Omental fat pad (tissue), 4 donors: Measurements from ENCODE around the gene ELMO2. TPM values are rescaled to one million over a fixed set of nuclear protein-coding genes. Genes with fewer than 3 reads are reported as not detected.

Experiments used
- ATAC-seq: fragments of 150-250 bp; one replicate; pipeline ENCODE4 v1.9.1; 2016; ENCODE audit warnings: mild to moderate bottlenecking, moderate library complexity; ENCODE audit not compliant: low FRiP score
- DNase-seq: peaks from one replicate; pipeline ENCODE4 v3.0.0-alpha.2; 2019; ENCODE audit warnings: low spot score
- total RNA-seq, 4 donors: library from RNA; depleted of rRNA; stranded (reverse); fragments of >200 nt; gene quantifications; one replicate each; pipeline ENCODE4 v1.1.0, GENCODE V29; 2016
- TF ChIP-seq, protein P1 (sequence below), 3 donors: fragments of 450-650 bp; IDR thresholded peaks; one replicate each; pipeline ENCODE4 v1.5.1; 2016 to 2017; ENCODE audit warnings: antibody characterized with exemption in 3 of 3, mild to moderate bottlenecking in 3 of 3, moderate library complexity in 2 of 3

Gene ELMO2
- total RNA-seq, 4 donors from 2014 or later, result 30.7 to 57.6 (median 47.4) TPM

GRCh38 chr20:46316984-46317684 is 89.3 kb downstream of the ELMO2 start:
- ATAC-seq (no peak), DNase-seq (no peak)
- TF ChIP-seq, protein P1, sequence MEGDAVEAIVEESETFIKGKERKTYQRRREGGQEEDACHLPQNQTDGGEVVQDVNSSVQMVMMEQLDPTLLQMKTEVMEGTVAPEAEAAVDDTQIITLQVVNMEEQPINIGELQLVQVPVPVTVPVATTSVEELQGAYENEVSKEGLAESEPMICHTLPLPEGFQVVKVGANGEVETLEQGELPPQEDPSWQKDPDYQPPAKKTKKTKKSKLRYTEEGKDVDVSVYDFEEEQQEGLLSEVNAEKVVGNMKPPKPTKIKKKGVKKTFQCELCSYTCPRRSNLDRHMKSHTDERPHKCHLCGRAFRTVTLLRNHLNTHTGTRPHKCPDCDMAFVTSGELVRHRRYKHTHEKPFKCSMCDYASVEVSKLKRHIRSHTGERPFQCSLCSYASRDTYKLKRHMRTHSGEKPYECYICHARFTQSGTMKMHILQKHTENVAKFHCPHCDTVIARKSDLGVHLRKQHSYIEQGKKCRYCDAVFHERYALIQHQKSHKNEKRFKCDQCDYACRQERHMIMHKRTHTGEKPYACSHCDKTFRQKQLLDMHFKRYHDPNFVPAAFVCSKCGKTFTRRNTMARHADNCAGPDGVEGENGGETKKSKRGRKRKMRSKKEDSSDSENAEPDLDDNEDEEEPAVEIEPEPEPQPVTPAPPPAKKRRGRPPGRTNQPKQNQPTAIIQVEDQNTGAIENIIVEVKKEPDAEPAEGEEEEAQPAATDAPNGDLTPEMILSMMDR (IDR thresholded peaks at IDR 0.05), result no peak

Other genes with a start within 250 kb of the ELMO2 start
- gene CDH22, start 98.1 kb downstream of the ELMO2 start, total RNA-seq, result under 1 TPM; 0.24 to 0.46 (median 0.31) TPM
- 1 to 10 TPM; 1.2 to 7.3 (median 2.4) TPM for gene ZNF334, start 106.9 kb upstream of the ELMO2 start, total RNA-seq
- gene OCSTAMP, start 144.0 kb upstream of the ELMO2 start, total RNA-seq, result under 1 TPM in 1 of 4 donors, not detected in 3; 0.24 TPM
- 1 to 10 TPM; 1.2 to 3.5 (median 1.9) TPM for gene SLC13A3, start 244.8 kb upstream of the ELMO2 start, total RNA-seq